Panc1 (cell line): ENCODE results near the gene CACNA2D3. TPM values are rescaled to one million over a fixed set of nuclear protein-coding genes. Genes with fewer than 3 reads are reported as not detected.

ENCODE experiments used
- ATAC-seq: fragments of 200-7000 bp; cut with Tn5 transposase; 2 replicates; pipeline ENCODE4 v1.9.1; 2020; ENCODE audit warnings: mild to moderate bottlenecking, moderate library complexity
- BruUV-seq: library from RNA; stranded (reverse); fragments of 400-500 nt; replicated peaks from 2 replicates; lab custom pipeline; 2021; lab: Mats Ljungman, UMichigan
- CTCF ChIA-PET: fragments of 300-600 bp; sonication (Branson Sonifier 250); formaldehyde crosslinking; loops from one replicate; lab custom pipeline; 2022; ENCODE audit warnings: antibody characterized with exemption; lab: Charles Lee
- POLR2A ChIA-PET: fragments of 300-600 bp; sonication (Branson Sonifier 250); formaldehyde crosslinking; loops from one replicate; lab custom pipeline; 2022; ENCODE audit warnings: antibody characterized with exemption; lab: Charles Lee
- DNase-seq: peaks from one replicate; pipeline ENCODE4 v3.0.0-alpha.2; 2010; ENCODE audit warnings: low read depth, low spot score
- H3K27ac ChIP-seq: 2 replicates; pipeline ENCODE4 v1.5.1; 2011; ENCODE audit warnings: mild to moderate bottlenecking, low read length, inconsistent platforms
- H3K27me3 ChIP-seq: fragments of 200-500 bp; sonication (Bioruptor generic); 2 replicates; pipeline ENCODE4 v1.6.0; 2014; ENCODE audit warnings: low read length, inconsistent platforms; ENCODE audit not compliant: control insufficient read depth, insufficient read depth
- H3K36me3 ChIP-seq: fragments of 200-500 bp; sonication (Bioruptor generic); 2 replicates; pipeline ENCODE4 v1.5.1; 2014; ENCODE audit warnings: inconsistent platforms, mild to moderate bottlenecking, low read length, moderate library complexity; ENCODE audit not compliant: control insufficient read depth, insufficient read depth
- H3K4me1 ChIP-seq: 2 replicates; pipeline ENCODE4 v1.5.1; 2011; ENCODE audit warnings: inconsistent platforms, mild to moderate bottlenecking, low read length, moderate library complexity; ENCODE audit not compliant: control insufficient read depth, insufficient read depth
- H3K4me3 ChIP-seq, 2 experiments: 2 replicates each; pipeline ENCODE4 v1.5.1; 2011 to 2012; ENCODE audit warnings: low read depth in 2 of 2, low read length in 2 of 2, mild to moderate bottlenecking in 2 of 2, inconsistent platforms in 1 of 2, moderate library complexity in 1 of 2
- H3K9me3 ChIP-seq: fragments of 200-500 bp; sonication (Bioruptor generic); 2 replicates; pipeline ENCODE4 v1.5.1; 2014; ENCODE audit warnings: low read depth, mild to moderate bottlenecking, inconsistent platforms, low read length, moderate library complexity; ENCODE audit not compliant: control insufficient read depth, insufficient read depth
- CTCF ChIP-seq: fragments of 450-650 bp; IDR thresholded peaks from 2 replicates; pipeline ENCODE4 v1.5.1; 2017; ENCODE audit warnings: mild to moderate bottlenecking
- POLR2AphosphoS5 ChIP-seq: IDR thresholded peaks from 2 replicates; pipeline ENCODE4 v1.6.1; 2012; ENCODE audit warnings: mild to moderate bottlenecking, low read depth, low read length, moderate library complexity
- REST ChIP-seq, 2 experiments: IDR thresholded peaks; 2 replicates each; pipeline ENCODE4 v1.6.1; 2011 to 2012; ENCODE audit warnings: low read depth in 2 of 2, control low read depth in 1 of 2, low read length in 1 of 2, mild to moderate bottlenecking in 1 of 2, moderate library complexity in 1 of 2; ENCODE audit not compliant: insufficient read depth in 1 of 2
- SIN3A ChIP-seq: IDR thresholded peaks from 2 replicates; pipeline ENCODE4 v1.6.1; 2012; ENCODE audit warnings: low read depth, mild to moderate bottlenecking, low read length, moderate library complexity, borderline replicate concordance; ENCODE audit not compliant: insufficient read depth
- TCF7L2 ChIP-seq: IDR thresholded peaks from 2 replicates; pipeline ENCODE4 v1.6.1; 2011; ENCODE audit warnings: mild to moderate bottlenecking, low read depth, low read length, inconsistent platforms
- in situ Hi-C: cut with HindIII; loops from 2 replicates; pipeline ENCODE4 v1.10.0; 2016; ENCODE audit warnings: low sequenced_read_pairs, low pct_unique_long_range_greater_than_20kb
- intact Hi-C: fragments of 100-400 bp; cut with micrococcal nuclease; formaldehyde crosslinking; loops from one replicate; pipeline ENCODE4 v1.10.0; 2022; ENCODE audit not compliant: unreplicated experiment
- total RNA-seq: library from RNA; stranded (reverse); gene quantifications from one replicate; pipeline ENCODE4 v1.2.1, GENCODE V29; 2021; ENCODE audit not compliant: unreplicated experiment

CACNA2D3 gene
- total RNA-seq, 1 experiment from 2014 or later, result 0.41 TPM

- POLR2A ChIA-PET, result no interaction called here
- H3K4me1 ChIP-seq, result no peaks in the 10 kb centered on the region
- CTCF ChIA-PET, result no interaction called here
- no TSS peak for BruUV-seq
- DNase-seq, result no peak
- no peak for ATAC-seq
- in situ Hi-C loops, result no loop called here
- H3K27me3 ChIP-seq, result no peaks in the 10 kb centered on the region
- no peak overlapping the region for H3K4me3 ChIP-seq
- H3K36me3 ChIP-seq, result no peaks in the 10 kb centered on the region
- no peak for TF ChIP-seq REST (IDR thresholded peaks at IDR 0.05; ENCODE audit: insufficient read depth in 1 of 2, low read depth in 2 of 2, low read length in 1 of 2)
- TF ChIP-seq TCF7L2, result no peak
- TF ChIP-seq SIN3A, result no peak
- TF ChIP-seq CTCF, result no peak
- no peak for TF ChIP-seq POLR2AphosphoS5
- H3K27ac ChIP-seq, result no peak overlapping the region
- H3K9me3 ChIP-seq, result no peaks in the 10 kb centered on the region
- intact Hi-C loops, result no loop called here
These were observed 590.7 kb downstream of the CACNA2D3 start for GRCh38 chr3:54713031-54713430.

- ChIA-PET POLR2A (no interaction called here), CTCF (no interaction called here)
- Histone ChIP-seq H3K4me1 (no peaks in the 10 kb centered on the region), H3K27me3 (no peaks in the 10 kb centered on the region), H3K36me3 (no peaks in the 10 kb centered on the region), H3K9me3 (no peaks in the 10 kb centered on the region), H3K27ac (no peak overlapping the region), H3K4me3 (no peak overlapping the region)
- no peak for ATAC-seq
- no TSS peak for BruUV-seq
- in situ Hi-C loops (no loop called here), intact Hi-C loops (no loop called here)
- no peak for DNase-seq
- no peak for TF ChIP-seq CTCF
- no peak for TF ChIP-seq SIN3A
- no peak for TF ChIP-seq POLR2AphosphoS5
- TF ChIP-seq TCF7L2, result no peak
- no peak for TF ChIP-seq REST (IDR thresholded peaks at IDR 0.05; ENCODE audit: insufficient read depth in 1 of 2, low read depth in 2 of 2, low read length in 1 of 2)
These were observed 591.1 kb downstream of the CACNA2D3 start for GRCh38 chr3:54713455-54713854.
